Activated naive CD8-positive, alpha-beta T cell (primary cell): ENCODE measurements around the gene SLC66A2.
A peak's percentile ranks its signal among the peaks of the same experiment; 100 is the strongest.

Source experiments
- H3K27ac Mint-ChIP-seq: one replicate; pipeline ENCODE4 v1.8.0; 2021; ENCODE audit warnings: mixed read lengths
- H3K27me3 Mint-ChIP-seq: one replicate; pipeline ENCODE4 v1.8.0; 2021; ENCODE audit warnings: mixed read lengths
- H3K36me3 Mint-ChIP-seq: one replicate; pipeline ENCODE4 v1.8.0; 2021; ENCODE audit warnings: mixed read lengths
- H3K4me1 Mint-ChIP-seq: one replicate; pipeline ENCODE4 v1.8.0; 2021; ENCODE audit warnings: low read depth, mixed read lengths
- H3K4me3 Mint-ChIP-seq: one replicate; pipeline ENCODE4 v1.8.0; 2021; ENCODE audit warnings: mild to moderate bottlenecking, mixed read lengths
- H3K9me3 Mint-ChIP-seq: one replicate; pipeline ENCODE4 v1.8.0; 2021; ENCODE audit warnings: low read depth, mixed read lengths

The SLC66A2 gene

DNA sequence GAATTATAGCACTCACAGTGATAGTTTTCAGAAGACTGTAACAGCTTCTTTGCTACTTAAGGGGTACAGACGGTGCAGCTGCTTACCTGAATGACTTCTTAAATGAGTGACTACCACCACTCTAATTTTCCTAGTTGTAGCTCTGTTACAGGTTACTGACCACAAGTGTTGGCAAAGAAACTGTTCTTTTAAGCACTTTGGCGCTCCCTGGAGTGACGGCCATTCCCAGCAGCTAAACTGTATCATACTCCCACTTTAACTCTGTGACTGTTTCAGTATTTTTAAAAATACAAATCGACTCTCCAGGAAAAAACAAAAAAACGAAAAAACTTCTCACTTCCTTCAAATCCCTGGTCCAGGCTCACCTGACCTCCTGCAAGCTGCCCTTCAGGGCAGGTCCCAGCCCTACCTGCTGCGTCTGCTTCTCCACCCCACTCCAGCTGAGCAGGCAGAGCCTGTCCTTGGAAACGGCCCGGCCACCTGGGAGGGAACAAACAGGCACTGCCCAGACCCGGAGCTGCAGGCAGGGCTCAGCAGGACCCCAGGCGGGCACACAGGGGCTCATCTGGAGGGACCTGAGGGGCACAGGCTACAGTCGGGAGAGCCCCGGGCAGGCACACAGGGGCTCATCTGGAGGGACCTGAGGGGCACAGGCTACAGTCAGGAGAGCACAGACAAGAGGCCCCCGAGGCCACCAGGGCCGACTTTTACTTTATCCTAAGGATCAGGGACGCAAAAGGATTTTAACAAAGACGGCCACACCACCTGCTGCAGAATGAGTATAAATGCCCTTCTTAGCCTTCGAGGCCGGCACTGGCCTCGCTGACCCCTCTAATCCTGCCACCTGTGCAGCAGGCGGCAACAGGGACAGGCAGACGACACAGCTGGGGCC lies 24.5 kb downstream of the SLC66A2 start:
- Mint-ChIP-seq H3K27ac (no peak overlapping the region), H3K9me3 (peaks cover 15% of the 10 kb centered on the region), H3K36me3 (peaks cover 26% of the 10 kb centered on the region), H3K4me3 (no peak overlapping the region), H3K4me1 (peaks cover 6% of the 10 kb centered on the region), H3K27me3 (no peaks in the 10 kb centered on the region)

DNA sequence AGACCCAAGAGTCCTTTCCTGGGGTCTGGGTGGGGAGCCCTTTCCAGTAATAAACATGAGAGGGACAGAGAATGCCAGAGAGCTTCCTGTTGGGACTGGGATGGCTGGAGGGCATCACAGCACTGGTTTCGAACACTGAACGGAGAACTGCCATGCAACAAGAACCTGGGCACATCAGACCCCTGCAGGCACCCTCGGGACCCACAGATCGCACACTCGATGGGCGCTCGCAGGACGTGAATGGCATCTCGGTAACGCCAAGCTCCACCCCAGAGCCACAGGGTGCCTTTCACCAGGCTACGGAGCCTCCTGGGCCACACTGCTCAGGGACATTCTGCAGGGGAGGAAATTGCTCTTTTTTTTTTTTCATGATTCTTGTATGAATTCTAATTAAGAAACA lies 25.1 kb downstream of the SLC66A2 start:
- Mint-ChIP-seq H3K36me3 (peaks cover 23% of the 10 kb centered on the region), H3K4me3 (no peak overlapping the region), H3K27me3 (no peaks in the 10 kb centered on the region)

GRCh38 chr18:79924814-79925731 lies 26.4 kb downstream of the SLC66A2 start:
- peaks cover 10% of the 10 kb centered on the region for H3K9me3 Mint-ChIP-seq
- H3K4me1 Mint-ChIP-seq, result peaks cover 3% of the 10 kb centered on the region
- H3K4me3 Mint-ChIP-seq, result no peak overlapping the region
- H3K27me3 Mint-ChIP-seq, result no peaks in the 10 kb centered on the region
- no peak overlapping the region for H3K27ac Mint-ChIP-seq
- peaks cover 15% of the 10 kb centered on the region for H3K36me3 Mint-ChIP-seq

More for the DNA sequence above, 25.1 kb downstream of the SLC66A2 start:
- Mint-ChIP-seq H3K9me3 (peaks cover 13% of the 10 kb centered on the region), H3K4me1 (peaks cover 4% of the 10 kb centered on the region), H3K27ac (no peak overlapping the region)

GRCh38 chr18:79923896-79924585 lies 27.4 kb downstream of the SLC66A2 start:
- Mint-ChIP-seq H3K9me3 (peaks cover 3% of the 10 kb centered on the region), H3K27ac (no peak overlapping the region), H3K4me3 (no peak overlapping the region), H3K4me1 (peaks cover 3% of the 10 kb centered on the region), H3K36me3 (peaks cover 8% of the 10 kb centered on the region), H3K27me3 (no peaks in the 10 kb centered on the region)

- Mint-ChIP-seq H3K27me3 (no peaks in the 10 kb centered on the region), H3K9me3 (no peaks in the 10 kb centered on the region), H3K4me1 (peaks cover 4% of the 10 kb centered on the region), H3K4me3 (no peak overlapping the region), H3K27ac (no peak overlapping the region), H3K36me3 (peaks cover 4% of the 10 kb centered on the region)
These were observed 28.5 kb downstream of the SLC66A2 start for GRCh38 chr18:79922971-79923411.

GRCh38 chr18:79921984-79922965 lies 29.2 kb downstream of the SLC66A2 start:
- Mint-ChIP-seq H3K9me3 (no peaks in the 10 kb centered on the region), H3K36me3 (peaks cover 6% of the 10 kb centered on the region), H3K27ac (no peak overlapping the region), H3K27me3 (no peaks in the 10 kb centered on the region), H3K4me3 (no peak overlapping the region), H3K4me1 (peaks cover 5% of the 10 kb centered on the region)

DNA sequence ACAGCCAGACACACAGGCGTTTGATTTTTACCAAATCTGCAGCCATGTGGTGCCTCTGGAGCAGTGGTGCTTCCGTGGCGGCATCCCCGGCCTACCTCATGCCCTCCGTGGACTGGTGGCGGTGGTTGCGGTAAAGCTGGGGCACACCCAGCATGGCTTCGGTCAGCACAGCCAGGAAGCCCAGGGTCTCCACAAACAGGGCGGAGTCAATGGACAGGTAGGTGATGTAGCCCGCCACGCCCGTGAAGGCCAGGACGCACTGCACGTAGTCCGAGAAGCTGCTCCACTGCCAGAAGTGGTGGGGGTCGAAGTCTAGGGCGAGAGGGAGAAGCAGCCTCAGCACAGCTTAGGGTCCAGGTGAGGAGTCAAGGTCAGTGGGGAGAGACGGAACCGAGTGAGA lies 32.4 kb downstream of the SLC66A2 start:
- Mint-ChIP-seq H3K4me3 (no peak overlapping the region), H3K36me3 (peaks cover 8% of the 10 kb centered on the region), H3K4me1 (peaks cover 11% of the 10 kb centered on the region), H3K27ac (no peak overlapping the region), H3K27me3 (no peaks in the 10 kb centered on the region), H3K9me3 (no peaks in the 10 kb centered on the region)

DNA sequence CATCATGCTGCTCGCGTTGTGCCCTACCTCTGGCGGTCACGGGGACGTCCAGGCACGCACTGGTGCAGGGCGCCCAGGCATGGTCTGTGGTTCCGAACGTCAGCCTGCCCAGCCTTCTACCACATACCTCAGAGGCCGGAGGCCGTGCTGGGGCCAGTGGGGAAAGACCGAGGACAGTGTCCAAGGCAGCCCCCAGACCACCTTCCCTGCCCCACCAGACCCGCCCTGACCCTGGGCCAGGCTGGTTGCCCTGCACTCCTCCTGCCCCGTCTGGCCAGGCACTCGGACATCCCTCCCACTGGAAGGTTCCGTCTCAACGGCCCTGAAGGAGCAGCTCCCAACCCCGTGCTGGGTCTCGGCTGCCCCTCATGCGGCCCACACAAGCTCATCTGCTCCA lies 32.8 kb downstream of the SLC66A2 start:
- Mint-ChIP-seq H3K9me3 (no peaks in the 10 kb centered on the region), H3K4me3 (no peak overlapping the region), H3K27me3 (no peaks in the 10 kb centered on the region), H3K4me1 (peaks cover 15% of the 10 kb centered on the region), H3K36me3 (peaks cover 8% of the 10 kb centered on the region), H3K27ac (no peak overlapping the region)

DNA sequence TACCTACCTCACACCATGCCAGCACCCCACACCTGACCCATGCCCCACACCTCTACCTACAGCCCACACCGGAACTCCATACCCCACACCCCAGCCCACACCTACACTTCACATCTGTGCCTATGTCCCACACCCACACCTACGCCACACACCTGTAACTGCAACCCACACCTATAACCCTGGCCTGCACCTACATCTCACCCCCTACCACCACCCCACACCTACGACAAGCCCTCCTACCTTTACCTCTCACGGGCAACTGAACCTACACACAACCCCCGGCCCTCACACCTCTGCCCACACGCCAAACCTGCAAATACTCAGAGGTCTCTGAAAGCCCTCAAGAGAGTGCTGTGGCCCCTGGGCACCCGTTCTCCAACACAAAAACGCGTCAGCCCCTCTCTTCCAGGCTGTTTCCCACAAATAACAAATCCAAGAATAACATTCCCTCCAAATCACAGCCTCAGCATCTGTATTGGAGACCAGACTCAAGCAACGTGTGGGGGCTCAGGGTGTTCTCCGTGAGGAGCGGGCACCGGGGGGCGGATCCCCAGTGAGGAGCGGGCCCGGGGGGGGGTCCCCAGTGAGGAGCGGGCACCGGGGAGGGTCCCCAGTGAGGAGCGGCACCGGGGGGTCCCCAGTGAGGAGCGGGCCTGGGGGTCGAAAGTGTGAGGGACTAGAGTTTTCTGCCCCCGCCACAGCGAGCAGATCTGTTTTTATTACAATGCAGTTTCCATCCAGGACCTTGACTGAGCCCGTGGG lies 33.4 kb downstream of the SLC66A2 start:
- no peaks in the 10 kb centered on the region for H3K9me3 Mint-ChIP-seq
- H3K27me3 Mint-ChIP-seq, result no peaks in the 10 kb centered on the region
- H3K27ac Mint-ChIP-seq, result no peak overlapping the region
- H3K36me3 Mint-ChIP-seq, result peaks cover 8% of the 10 kb centered on the region
- H3K4me1 Mint-ChIP-seq, result peaks cover 21% of the 10 kb centered on the region
- no peak overlapping the region for H3K4me3 Mint-ChIP-seq

DNA sequence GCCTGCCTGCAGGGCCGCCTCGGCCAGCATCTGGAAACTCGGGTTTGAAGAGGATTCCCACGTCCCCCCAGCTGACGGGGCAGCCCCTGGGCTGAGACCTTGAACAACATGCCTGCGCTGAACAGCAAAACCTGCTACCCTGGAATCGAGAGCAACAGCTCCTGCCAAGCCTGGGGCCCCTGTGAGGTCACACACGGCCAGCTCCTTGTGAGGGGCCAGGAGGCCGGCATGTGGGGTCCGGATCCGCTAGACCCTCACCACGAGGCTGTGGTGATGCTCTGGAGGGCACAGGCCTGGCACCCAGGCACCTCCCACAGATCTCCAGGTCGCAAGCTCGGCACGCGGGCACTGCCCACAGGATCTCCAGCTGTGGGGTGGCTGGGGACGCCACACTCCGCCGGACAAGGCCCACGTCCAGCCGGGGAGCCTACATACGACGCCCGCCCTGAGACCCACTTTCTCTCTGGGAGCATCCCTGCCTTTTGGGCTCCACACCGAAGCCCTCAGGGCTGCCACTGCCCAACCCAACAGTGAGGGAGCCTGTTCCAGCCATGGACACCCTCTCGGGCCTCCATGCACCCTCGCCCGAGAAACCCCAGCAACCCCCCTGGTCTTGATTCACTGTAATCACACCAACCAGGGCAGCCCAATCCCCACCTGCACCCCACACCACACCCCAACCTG lies 34.1 kb downstream of the SLC66A2 start:
- H3K27ac Mint-ChIP-seq, result no peak overlapping the region
- no peaks in the 10 kb centered on the region for H3K9me3 Mint-ChIP-seq
- H3K4me1 Mint-ChIP-seq, result peaks cover 27% of the 10 kb centered on the region
- peaks cover 8% of the 10 kb centered on the region for H3K36me3 Mint-ChIP-seq
- H3K4me3 Mint-ChIP-seq, result no peak overlapping the region
- no peaks in the 10 kb centered on the region for H3K27me3 Mint-ChIP-seq

GRCh38 chr18:79916546-79917168 lies 34.8 kb downstream of the SLC66A2 start:
- H3K27ac Mint-ChIP-seq, result peak overlapping the region; percentile 34
- H3K36me3 Mint-ChIP-seq, result peaks cover 8% of the 10 kb centered on the region
- H3K27me3 Mint-ChIP-seq, result no peaks in the 10 kb centered on the region
- peaks cover 29% of the 10 kb centered on the region for H3K4me1 Mint-ChIP-seq
- no peak overlapping the region for H3K4me3 Mint-ChIP-seq
- no peaks in the 10 kb centered on the region for H3K9me3 Mint-ChIP-seq

GRCh38 chr18:79916128-79916494 lies 35.3 kb downstream of the SLC66A2 start:
- Mint-ChIP-seq H3K27me3 (no peaks in the 10 kb centered on the region), H3K27ac (peak overlapping the region; percentile 34), H3K4me3 (no peak overlapping the region), H3K9me3 (no peaks in the 10 kb centered on the region), H3K36me3 (peaks cover 8% of the 10 kb centered on the region), H3K4me1 (peaks cover 29% of the 10 kb centered on the region)
